ENCODE results near the gene PHLDA3. TPM values are rescaled to one million over a fixed set of nuclear protein-coding genes. Genes with fewer than 3 reads are reported as not detected.

PHLDA3 gene
- total RNA-seq, 1 donor from 2014 or later: 21.2 TPM

DNA sequence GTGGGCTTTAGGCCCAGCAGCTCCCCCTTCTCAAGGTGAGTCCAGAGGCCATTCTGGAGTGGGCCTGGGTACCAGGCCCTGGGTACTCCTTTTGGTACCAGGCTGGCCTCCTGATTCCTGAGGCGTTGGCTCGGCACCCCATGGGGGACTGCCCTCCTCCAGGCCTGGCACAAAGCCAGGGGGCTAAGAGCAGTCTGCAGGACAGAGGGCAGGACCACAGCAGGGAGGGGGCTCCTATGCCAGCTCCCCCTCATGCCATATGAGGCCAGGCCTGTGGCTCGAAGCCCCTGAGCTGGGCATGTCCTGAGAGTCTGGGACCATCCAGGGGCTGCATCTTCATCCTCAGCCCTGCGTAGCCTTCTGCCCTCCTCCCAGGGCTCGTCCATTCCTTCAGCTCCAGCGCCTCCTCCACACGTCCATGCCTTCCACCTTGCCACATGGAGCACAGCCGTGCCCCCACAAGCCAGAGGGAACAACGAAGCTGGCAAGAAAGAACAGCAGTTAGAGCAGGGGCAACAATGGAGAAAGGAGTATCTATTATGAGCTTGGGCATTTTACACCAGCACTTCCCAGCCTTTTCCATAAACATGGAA lies 3.2 kb downstream of the PHLDA3 start:
- peaks cover 10% of the 10 kb centered on the region for H3K36me3 Mint-ChIP-seq (ENCODE audit: insufficient read depth)
- TF ChIP-seq, protein P1, sequence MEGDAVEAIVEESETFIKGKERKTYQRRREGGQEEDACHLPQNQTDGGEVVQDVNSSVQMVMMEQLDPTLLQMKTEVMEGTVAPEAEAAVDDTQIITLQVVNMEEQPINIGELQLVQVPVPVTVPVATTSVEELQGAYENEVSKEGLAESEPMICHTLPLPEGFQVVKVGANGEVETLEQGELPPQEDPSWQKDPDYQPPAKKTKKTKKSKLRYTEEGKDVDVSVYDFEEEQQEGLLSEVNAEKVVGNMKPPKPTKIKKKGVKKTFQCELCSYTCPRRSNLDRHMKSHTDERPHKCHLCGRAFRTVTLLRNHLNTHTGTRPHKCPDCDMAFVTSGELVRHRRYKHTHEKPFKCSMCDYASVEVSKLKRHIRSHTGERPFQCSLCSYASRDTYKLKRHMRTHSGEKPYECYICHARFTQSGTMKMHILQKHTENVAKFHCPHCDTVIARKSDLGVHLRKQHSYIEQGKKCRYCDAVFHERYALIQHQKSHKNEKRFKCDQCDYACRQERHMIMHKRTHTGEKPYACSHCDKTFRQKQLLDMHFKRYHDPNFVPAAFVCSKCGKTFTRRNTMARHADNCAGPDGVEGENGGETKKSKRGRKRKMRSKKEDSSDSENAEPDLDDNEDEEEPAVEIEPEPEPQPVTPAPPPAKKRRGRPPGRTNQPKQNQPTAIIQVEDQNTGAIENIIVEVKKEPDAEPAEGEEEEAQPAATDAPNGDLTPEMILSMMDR (IDR thresholded peaks at IDR 0.05; ENCODE audit: unreplicated experiment): no peak
- H3K4me3 Mint-ChIP-seq (ENCODE audit: low read depth): no peak overlapping the region
- H3K4me1 Mint-ChIP-seq (ENCODE audit: low read depth): peaks cover 26% of the 10 kb centered on the region
- no peak overlapping the region for H3K27ac Mint-ChIP-seq
- no peak for DNase-seq (ENCODE audit: low spot score, unreplicated experiment)
- H3K27me3 Mint-ChIP-seq: peaks cover 15% of the 10 kb centered on the region
- H3K9me3 Mint-ChIP-seq (ENCODE audit: low read depth): no peaks in the 10 kb centered on the region

DNA sequence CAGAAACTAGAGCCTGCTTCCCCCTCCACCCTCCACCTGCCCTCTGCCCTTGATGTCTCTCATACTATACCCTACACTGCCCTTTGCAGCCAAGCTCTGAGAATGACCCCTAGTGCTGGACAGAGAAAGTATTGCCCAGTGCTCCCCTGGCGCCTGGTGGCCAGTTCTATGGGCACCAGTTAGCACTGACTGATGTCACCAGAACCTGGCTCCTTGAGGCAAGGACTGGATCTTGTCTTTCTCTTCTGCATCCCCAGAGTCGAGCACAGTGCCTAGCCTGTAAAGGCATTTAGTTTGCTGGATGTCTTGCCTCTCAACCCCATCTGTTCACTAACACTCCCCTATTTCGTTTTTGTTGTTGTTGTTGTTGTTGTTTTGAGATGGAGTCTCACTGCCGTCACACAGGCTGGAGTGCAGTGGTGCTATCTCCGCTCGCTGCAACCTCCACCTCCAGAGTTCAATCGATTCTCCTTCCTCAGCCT lies 5.9 kb downstream of the PHLDA3 start:
- Mint-ChIP-seq H3K27me3 (peaks cover 3% of the 10 kb centered on the region), H3K4me1 (ENCODE audit: low read depth) (peaks cover 20% of the 10 kb centered on the region), H3K36me3 (ENCODE audit: insufficient read depth) (peaks cover 10% of the 10 kb centered on the region), H3K4me3 (ENCODE audit: low read depth) (no peak overlapping the region), H3K9me3 (ENCODE audit: low read depth) (no peaks in the 10 kb centered on the region), H3K27ac (peak overlapping the region; percentile 43)
- no peak for DNase-seq (ENCODE audit: low spot score, unreplicated experiment)
- TF ChIP-seq, protein P1 (IDR thresholded peaks at IDR 0.05; ENCODE audit: unreplicated experiment): peak; percentile 24

DNA sequence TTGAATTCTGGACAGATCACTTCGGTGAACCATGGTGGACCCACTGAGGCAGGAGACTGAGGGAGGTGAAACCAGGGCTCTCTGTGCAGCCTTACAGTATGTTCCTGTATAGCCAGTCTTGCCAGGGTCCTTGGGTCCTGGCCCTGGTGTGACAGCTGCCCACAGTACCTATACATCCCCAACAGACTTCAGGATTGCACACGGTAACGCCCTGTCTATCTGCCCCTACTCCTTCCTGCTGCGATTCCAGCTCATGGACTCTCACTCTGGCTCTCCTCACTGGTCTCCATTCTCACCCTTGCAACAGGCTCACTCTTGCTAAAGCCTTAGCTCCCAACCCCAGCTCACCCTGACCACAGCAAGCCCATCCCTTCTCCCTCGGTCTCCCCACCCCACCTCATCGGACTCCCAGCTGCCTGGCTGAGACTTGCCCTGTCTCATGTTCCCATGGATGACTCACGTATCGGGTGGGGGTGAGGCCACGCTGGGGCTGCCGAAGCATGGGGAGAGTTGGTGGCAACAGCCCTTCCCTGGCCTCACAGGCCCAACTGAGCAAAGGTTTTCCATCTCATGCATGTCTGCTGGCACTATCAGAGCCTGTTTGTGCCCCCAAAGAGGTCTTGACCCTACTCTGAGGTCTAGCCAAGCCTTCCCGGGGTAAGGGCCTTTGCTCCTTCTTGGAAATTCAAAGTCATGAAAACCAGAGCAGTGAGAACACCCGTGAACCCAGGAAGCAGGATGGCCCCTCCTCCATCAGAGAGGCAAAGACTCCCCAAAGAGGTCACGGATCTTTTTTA lies 7.1 kb downstream of the PHLDA3 start:
- peak overlapping the region; percentile 91 for H3K27ac Mint-ChIP-seq
- H3K36me3 Mint-ChIP-seq (ENCODE audit: insufficient read depth): peaks cover 8% of the 10 kb centered on the region
- peaks cover 8% of the 10 kb centered on the region for H3K27me3 Mint-ChIP-seq
- TF ChIP-seq, protein P1 (IDR thresholded peaks at IDR 0.05; ENCODE audit: unreplicated experiment): no peak
- peaks cover 16% of the 10 kb centered on the region for H3K4me1 Mint-ChIP-seq (ENCODE audit: low read depth)
- no peak for DNase-seq (ENCODE audit: low spot score, unreplicated experiment)
- H3K4me3 Mint-ChIP-seq (ENCODE audit: low read depth): no peak overlapping the region
- no peaks in the 10 kb centered on the region for H3K9me3 Mint-ChIP-seq (ENCODE audit: low read depth)

DNA sequence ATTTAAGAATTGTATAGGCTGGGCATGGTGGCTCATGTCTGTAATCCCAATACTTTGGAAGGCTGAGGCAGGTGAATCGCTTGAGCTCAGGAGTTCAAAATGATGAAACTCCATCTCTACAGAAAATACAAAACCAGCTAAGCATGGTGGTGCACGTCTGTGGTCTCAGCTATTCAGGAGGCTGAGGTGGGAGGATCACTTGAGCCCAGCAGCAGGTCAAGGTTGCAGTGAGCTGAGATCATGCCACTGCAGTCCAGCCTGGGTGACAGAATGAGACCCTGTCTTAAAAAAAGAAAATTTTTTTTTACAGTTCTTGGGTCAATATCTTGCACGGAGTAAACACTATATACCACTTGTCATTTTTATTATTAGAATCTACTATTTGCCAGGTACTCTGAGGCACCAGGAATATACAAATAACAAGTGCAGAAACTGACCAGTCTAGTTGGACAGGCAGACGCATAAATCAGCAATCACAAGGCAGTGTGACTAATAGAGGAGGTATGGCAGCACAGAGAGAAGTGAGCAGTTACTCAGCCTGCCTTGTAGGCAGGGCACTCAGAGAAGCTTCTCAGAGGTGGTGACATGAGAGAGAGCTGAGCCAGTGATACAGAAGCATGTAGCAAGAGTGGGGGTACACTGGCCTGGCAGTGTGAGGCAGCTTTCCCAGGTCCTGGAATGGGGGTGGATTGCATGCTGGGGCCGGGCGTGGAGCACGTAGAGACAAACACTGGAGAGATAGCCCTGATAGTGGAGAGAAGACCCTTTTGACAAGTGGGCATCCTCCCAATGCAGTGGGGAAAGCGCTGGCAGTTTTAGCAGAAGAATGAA lies 8.0 kb downstream of the PHLDA3 start:
- Mint-ChIP-seq H3K27me3 (peaks cover 9% of the 10 kb centered on the region), H3K4me1 (ENCODE audit: low read depth) (peaks cover 16% of the 10 kb centered on the region), H3K36me3 (ENCODE audit: insufficient read depth) (peaks cover 8% of the 10 kb centered on the region), H3K9me3 (ENCODE audit: low read depth) (no peaks in the 10 kb centered on the region), H3K4me3 (ENCODE audit: low read depth) (no peak overlapping the region), H3K27ac (peak overlapping the region; percentile 91)
- TF ChIP-seq, protein P1 (IDR thresholded peaks at IDR 0.05; ENCODE audit: unreplicated experiment): no peak
- DNase-seq (ENCODE audit: low spot score, unreplicated experiment): no peak

DNA sequence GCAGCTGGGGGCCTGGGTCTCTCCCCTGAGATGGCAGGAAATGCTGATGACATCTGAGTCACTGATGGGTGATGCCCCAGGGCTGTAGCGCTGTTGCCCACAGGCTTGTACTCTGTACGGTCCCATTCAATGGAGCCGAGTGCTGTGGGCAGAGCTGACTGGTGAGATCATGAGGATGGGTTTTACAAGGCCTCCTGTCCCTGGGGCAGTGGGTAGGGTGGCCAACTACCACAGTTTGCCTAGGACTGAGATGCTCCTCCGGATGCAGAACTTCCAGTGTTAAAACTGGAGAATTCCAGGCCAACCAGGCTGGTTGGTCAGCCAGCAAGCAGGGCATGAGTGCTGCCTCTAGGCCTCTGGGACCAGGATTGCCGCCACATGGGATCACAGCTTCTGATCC lies 9.2 kb downstream of the PHLDA3 start:
- peaks cover 16% of the 10 kb centered on the region for H3K4me1 Mint-ChIP-seq (ENCODE audit: low read depth)
- no peak overlapping the region for H3K4me3 Mint-ChIP-seq (ENCODE audit: low read depth)
- TF ChIP-seq, protein P1 (IDR thresholded peaks at IDR 0.05; ENCODE audit: unreplicated experiment): no peak

More for the DNA sequence above, 9.2 kb downstream of the PHLDA3 start:
- Mint-ChIP-seq H3K27ac (no peak overlapping the region), H3K9me3 (ENCODE audit: low read depth) (no peaks in the 10 kb centered on the region), H3K36me3 (ENCODE audit: insufficient read depth) (peaks cover 4% of the 10 kb centered on the region), H3K27me3 (peaks cover 13% of the 10 kb centered on the region)
- no peak for DNase-seq (ENCODE audit: low spot score, unreplicated experiment)
